ENCODE data around the gene PLEKHG5. TPM values are rescaled to one million over a fixed set of nuclear protein-coding genes. Genes with fewer than 3 reads are reported as not detected.

The PLEKHG5 gene
- total RNA-seq, 2 experiments from 2014 or later = 5.0 to 6.1 TPM

DNA sequence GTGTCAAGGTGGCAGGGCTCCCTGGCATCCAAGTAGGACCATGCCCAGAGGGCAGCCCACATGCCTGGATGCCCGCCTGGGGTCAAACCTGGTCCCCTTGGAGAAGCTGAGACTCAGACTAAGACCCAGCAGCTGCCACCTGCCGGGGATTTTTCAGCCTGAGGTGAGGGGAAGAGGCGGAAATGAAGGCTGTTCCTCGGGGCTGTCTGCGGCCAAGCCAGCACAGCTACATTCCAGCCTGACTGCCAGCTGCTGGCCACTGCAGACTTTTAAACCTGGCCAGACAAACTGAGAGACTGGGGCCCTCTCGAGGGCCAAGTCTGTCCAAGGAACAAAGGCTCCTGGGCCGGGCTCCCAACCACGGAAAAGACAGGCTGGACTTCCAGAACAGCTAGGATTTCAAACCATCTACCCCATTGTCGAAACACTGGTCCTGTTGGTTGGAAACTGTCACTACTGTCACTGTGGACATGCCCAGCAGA lies 21.9 kb upstream of the PLEKHG5 start:
- Histone ChIP-seq H3K4me1 (ENCODE audit: insufficient read depth, low read length) (no peaks in the 10 kb centered on the region), H3K27me3 (ENCODE audit: control insufficient read depth in 1 of 2, insufficient read depth in 2 of 2, low read length in 2 of 2) (peaks cover 0 to 2% of the 10 kb centered on the region in 2 experiments), H3K9me3 (ENCODE audit: control insufficient read depth in 1 of 2, insufficient read depth in 1 of 2, low read length in 2 of 2) (peaks cover 0 to 7% of the 10 kb centered on the region in 2 experiments), H3K36me3 (ENCODE audit: insufficient read depth, low read length) (no peaks in the 10 kb centered on the region), H3K27ac (ENCODE audit: low read depth in 1 of 2, low read length in 2 of 2) (no peak overlapping the region), H3K4me3 (ENCODE audit: low read length) (no peak overlapping the region)
- H3K27me3 Mint-ChIP-seq = no peaks in the 10 kb centered on the region
- H3K4me1 Mint-ChIP-seq (ENCODE audit: low read depth) = no peaks in the 10 kb centered on the region
- no peaks in the 10 kb centered on the region for H3K9me3 Mint-ChIP-seq
- no peak overlapping the region for H3K4me3 Mint-ChIP-seq
- no peak for ATAC-seq (ENCODE audit: poor library complexity)
- TF ChIP-seq, protein P1, sequence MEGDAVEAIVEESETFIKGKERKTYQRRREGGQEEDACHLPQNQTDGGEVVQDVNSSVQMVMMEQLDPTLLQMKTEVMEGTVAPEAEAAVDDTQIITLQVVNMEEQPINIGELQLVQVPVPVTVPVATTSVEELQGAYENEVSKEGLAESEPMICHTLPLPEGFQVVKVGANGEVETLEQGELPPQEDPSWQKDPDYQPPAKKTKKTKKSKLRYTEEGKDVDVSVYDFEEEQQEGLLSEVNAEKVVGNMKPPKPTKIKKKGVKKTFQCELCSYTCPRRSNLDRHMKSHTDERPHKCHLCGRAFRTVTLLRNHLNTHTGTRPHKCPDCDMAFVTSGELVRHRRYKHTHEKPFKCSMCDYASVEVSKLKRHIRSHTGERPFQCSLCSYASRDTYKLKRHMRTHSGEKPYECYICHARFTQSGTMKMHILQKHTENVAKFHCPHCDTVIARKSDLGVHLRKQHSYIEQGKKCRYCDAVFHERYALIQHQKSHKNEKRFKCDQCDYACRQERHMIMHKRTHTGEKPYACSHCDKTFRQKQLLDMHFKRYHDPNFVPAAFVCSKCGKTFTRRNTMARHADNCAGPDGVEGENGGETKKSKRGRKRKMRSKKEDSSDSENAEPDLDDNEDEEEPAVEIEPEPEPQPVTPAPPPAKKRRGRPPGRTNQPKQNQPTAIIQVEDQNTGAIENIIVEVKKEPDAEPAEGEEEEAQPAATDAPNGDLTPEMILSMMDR (IDR thresholded peaks at IDR 0.05) = no peak
- H3K36me3 Mint-ChIP-seq (ENCODE audit: low read depth) = no peaks in the 10 kb centered on the region
- ChIA-PET CTCF (no interaction called here), POLR2A (no interaction called here)
- H3K27ac Mint-ChIP-seq = no peak overlapping the region
- intact Hi-C loops (cut with DNase I, micrococcal nuclease) = no loop called here
- DNase-seq = peak in 1 of 14 experiments; percentile 6

- ChIA-PET CTCF (no interaction called here), POLR2A (no interaction called here)
- TF ChIP-seq, protein P1 (IDR thresholded peaks at IDR 0.05) = no peak
- Histone ChIP-seq H3K4me3 (ENCODE audit: low read length) (no peak overlapping the region), H3K4me1 (ENCODE audit: insufficient read depth, low read length) (no peaks in the 10 kb centered on the region), H3K27me3 (ENCODE audit: control insufficient read depth in 1 of 2, insufficient read depth in 2 of 2, low read length in 2 of 2) (peaks cover 0 to 2% of the 10 kb centered on the region in 2 experiments), H3K27ac (ENCODE audit: low read depth in 1 of 2, low read length in 2 of 2) (no peak overlapping the region), H3K9me3 (ENCODE audit: control insufficient read depth in 1 of 2, insufficient read depth in 1 of 2, low read length in 2 of 2) (peaks cover 0 to 7% of the 10 kb centered on the region in 2 experiments), H3K36me3 (ENCODE audit: insufficient read depth, low read length) (no peaks in the 10 kb centered on the region)
- intact Hi-C loops (cut with DNase I, micrococcal nuclease) = no loop called here
- Mint-ChIP-seq H3K27ac (no peak overlapping the region), H3K9me3 (no peaks in the 10 kb centered on the region), H3K4me1 (ENCODE audit: low read depth) (no peaks in the 10 kb centered on the region), H3K27me3 (no peaks in the 10 kb centered on the region), H3K36me3 (ENCODE audit: low read depth) (no peaks in the 10 kb centered on the region), H3K4me3 (no peak overlapping the region)
- no peak for DNase-seq
- ATAC-seq (ENCODE audit: poor library complexity) = no peak
These were observed 21.4 kb upstream of the PLEKHG5 start for GRCh38 chr1:6512908-6513280.

DNA sequence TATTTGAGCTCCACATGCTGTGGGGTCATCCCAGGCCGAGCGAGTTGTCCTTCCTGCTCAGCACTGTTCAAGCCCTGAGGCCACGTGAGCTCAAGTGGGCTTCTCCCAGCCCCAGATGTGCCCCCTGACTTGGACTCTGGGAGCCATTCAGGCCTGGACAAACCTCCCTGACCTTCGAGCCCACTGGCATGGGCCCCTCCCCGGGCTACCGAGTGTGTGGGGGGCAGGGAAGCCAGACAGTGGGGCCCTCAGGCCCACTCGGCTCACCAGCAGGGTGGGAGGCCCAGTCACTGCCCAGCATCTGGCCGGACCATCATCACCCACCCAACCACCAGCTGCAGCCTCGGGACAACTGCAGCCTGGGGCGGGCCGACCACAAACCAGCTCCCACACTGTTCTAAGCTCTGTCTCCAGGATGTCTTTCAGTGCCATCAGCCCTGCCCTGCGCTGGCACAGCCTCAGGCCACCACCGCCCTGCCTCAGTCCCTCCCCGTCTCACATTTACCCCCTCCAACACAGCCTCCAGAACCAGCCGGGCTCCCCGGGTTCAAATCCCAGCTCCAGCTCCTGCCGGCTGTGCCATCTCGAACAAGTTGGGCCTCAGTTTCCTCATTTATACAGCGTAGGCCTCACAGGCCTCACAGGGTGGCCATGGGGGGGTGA lies 20.9 kb upstream of the PLEKHG5 start:
- Histone ChIP-seq H3K4me3 (ENCODE audit: low read length) (no peak overlapping the region), H3K36me3 (ENCODE audit: insufficient read depth, low read length) (no peaks in the 10 kb centered on the region), H3K9me3 (ENCODE audit: control insufficient read depth in 1 of 2, insufficient read depth in 1 of 2, low read length in 2 of 2) (peaks cover 0 to 7% of the 10 kb centered on the region in 2 experiments), H3K27me3 (ENCODE audit: control insufficient read depth in 1 of 2, insufficient read depth in 2 of 2, low read length in 2 of 2) (peaks cover 0 to 2% of the 10 kb centered on the region in 2 experiments), H3K27ac (ENCODE audit: low read depth in 1 of 2, low read length in 2 of 2) (no peak overlapping the region), H3K4me1 (ENCODE audit: insufficient read depth, low read length) (no peaks in the 10 kb centered on the region)
- ChIA-PET CTCF (no interaction called here), POLR2A (no interaction called here)
- no peaks in the 10 kb centered on the region for H3K9me3 Mint-ChIP-seq
- no peak overlapping the region for H3K4me3 Mint-ChIP-seq
- H3K4me1 Mint-ChIP-seq (ENCODE audit: low read depth) = no peaks in the 10 kb centered on the region
- H3K27me3 Mint-ChIP-seq = no peaks in the 10 kb centered on the region
- TF ChIP-seq, protein P1 (IDR thresholded peaks at IDR 0.05) = no peak
- no peaks in the 10 kb centered on the region for H3K36me3 Mint-ChIP-seq (ENCODE audit: low read depth)
- DNase-seq (no peak), ATAC-seq (ENCODE audit: poor library complexity) (no peak)
- no peak overlapping the region for H3K27ac Mint-ChIP-seq
- intact Hi-C loops (cut with DNase I, micrococcal nuclease) = no loop called here

Measured in CD4-positive, alpha-beta T cell (primary cell).